Endothelial cell of umbilical vein (primary cell): ENCODE data around the gene SEMA4B. TPM values are rescaled to one million over a fixed set of nuclear protein-coding genes. Genes with fewer than 3 reads are reported as not detected.

Source experiments
- BruUV-seq: library from RNA; stranded (reverse); fragments of 400-500 nt; replicated peaks from 2 replicates; lab custom pipeline; 2021; lab: Mats Ljungman, UMichigan
- CTCF ChIA-PET: fragments of 300-600, 350-600 bp; sonication (Branson Sonifier 250); formaldehyde crosslinking; loops from one replicate; lab custom pipeline; 2021; ENCODE audit warnings: antibody characterized with exemption, inconsistent platforms; lab: Charles Lee
- POLR2A ChIA-PET: fragments of 300-600, 350-600 bp; sonication (Branson Sonifier 250); formaldehyde crosslinking; loops from one replicate; lab custom pipeline; 2021; ENCODE audit warnings: antibody characterized with exemption, inconsistent platforms; lab: Charles Lee
- DNase-seq: peaks from one replicate; pipeline ENCODE4 v3.0.0-alpha.2; 2011; ENCODE audit warnings: low read depth, low spot score
- FAIRE-seq: peaks from 2 replicates; lab custom pipeline; 2011; peaks lifted over from hg19 to GRCh38; lab: Jason Lieb, UNC
- H2AFZ ChIP-seq: 2 replicates; pipeline ENCODE4 v1.6.0; 2012; ENCODE audit warnings: low read depth, low read length, control low read depth, inconsistent platforms
- H3K27ac ChIP-seq: 2 replicates; pipeline ENCODE4 v1.5.1; 2011; ENCODE audit warnings: low read depth, mild to moderate bottlenecking, control low read depth, low read length, moderate library complexity; ENCODE audit not compliant: insufficient read depth
- H3K27me3 ChIP-seq, 2 experiments: 2 replicates each; pipeline versions ENCODE4 v1.6.0 to v1.6.1; 2011; ENCODE audit warnings: low read length in 2 of 2, mixed read lengths in 1 of 2; ENCODE audit not compliant: control insufficient read depth in 2 of 2, insufficient read depth in 2 of 2
- H3K36me3 ChIP-seq, 2 experiments: 2 replicates in 1 of 2; 3 replicates in 1 of 2; pipeline ENCODE4 v1.5.1; 2011; ENCODE audit warnings: low read length in 2 of 2, mild to moderate bottlenecking in 1 of 2, moderate library complexity in 1 of 2; ENCODE audit not compliant: control insufficient read depth in 2 of 2, insufficient read depth in 2 of 2; ENCODE audit errors: extremely low read depth in 1 of 2
- H3K4me1 ChIP-seq: 3 replicates; pipeline ENCODE4 v1.5.1; 2011; ENCODE audit warnings: mild to moderate bottlenecking, low read length; ENCODE audit not compliant: control insufficient read depth, insufficient read depth; ENCODE audit errors: extremely low read depth
- H3K4me2 ChIP-seq: 2 replicates; pipeline ENCODE4 v1.6.1; 2011; ENCODE audit warnings: low read length, control low read depth, mixed read lengths; ENCODE audit not compliant: insufficient read depth
- H3K4me3 ChIP-seq, 3 experiments: fragments of 200-600 bp in 1 of 3; sonication (generic), shearing (Covaris generic) in 1 of 3; replicated peaks in 1 of 3; 2 replicates each; pipeline ENCODE4 v1.5.1; 2011 to 2016; ENCODE audit warnings: control low read depth in 3 of 3, low read length in 3 of 3, mild to moderate bottlenecking in 2 of 3, inconsistent platforms in 1 of 3, low read depth in 1 of 3, moderate library complexity in 1 of 3; ENCODE audit not compliant: insufficient read depth in 1 of 3
- H3K79me2 ChIP-seq: 2 replicates; pipeline ENCODE4 v1.6.0; 2012; ENCODE audit warnings: low read length, inconsistent platforms; ENCODE audit not compliant: control insufficient read depth, insufficient read depth
- H3K9ac ChIP-seq: replicated peaks from 2 replicates; pipeline ENCODE3; 2011; ENCODE audit warnings: low read length, control low read depth; ENCODE audit not compliant: insufficient read depth; ENCODE audit errors: extremely low read depth
- H3K9me1 ChIP-seq: replicated peaks from 3 replicates; pipeline ENCODE4 v1.6.0; 2011; ENCODE audit warnings: mild to moderate bottlenecking, low read length; ENCODE audit not compliant: control insufficient read depth, insufficient read depth; ENCODE audit errors: extremely low read depth
- H3K9me3 ChIP-seq: replicated peaks from 2 replicates; pipeline ENCODE4 v1.5.1; 2012; ENCODE audit warnings: low read length, inconsistent platforms; ENCODE audit not compliant: control insufficient read depth, insufficient read depth
- H4K20me1 ChIP-seq: replicated peaks from 2 replicates; pipeline ENCODE3; 2011; ENCODE audit warnings: mild to moderate bottlenecking, low read length; ENCODE audit not compliant: control insufficient read depth, insufficient read depth; ENCODE audit errors: extremely low read depth
- FOS ChIP-seq: IDR thresholded peaks from 2 replicates; pipeline ENCODE4 v1.6.1; 2011; ENCODE audit warnings: mild to moderate bottlenecking, low read length, moderate library complexity, borderline replicate concordance; ENCODE audit not compliant: insufficient read depth
- GATA2 ChIP-seq: IDR thresholded peaks from 2 replicates; pipeline ENCODE4 v1.7.0; 2011; ENCODE audit warnings: low read depth, mild to moderate bottlenecking, moderate library complexity, mixed read lengths, low read length; ENCODE audit not compliant: insufficient read length, insufficient read depth
- JUN ChIP-seq: IDR thresholded peaks from 2 replicates; pipeline ENCODE4 v1.6.1; 2011; ENCODE audit warnings: borderline replicate concordance, low read depth; ENCODE audit not compliant: insufficient read length, insufficient read depth
- POLR2A ChIP-seq: IDR thresholded peaks from 2 replicates; pipeline ENCODE4 v1.6.1; 2012; ENCODE audit warnings: low read depth, mild to moderate bottlenecking, control low read depth, low read length
- dilution Hi-C: fragments of 300-500 bp; cut with MboI; formaldehyde crosslinking; loops from one replicate; pipeline ENCODE4 v1.15.0; 2019; ENCODE audit warnings: low sequenced_read_pairs; ENCODE audit not compliant: extremely low pct_ligation_motif_present
- intact Hi-C: fragments of 100-400 bp; cut with micrococcal nuclease; formaldehyde crosslinking; loops from one replicate; pipeline ENCODE4 v1.10.0; 2022
- polyA plus RNA-seq, 4 experiments: library from polyadenylated mRNA; depleted of rRNA in 3 of 4; stranded (reverse) in 3 of 4; unstranded in 1 of 4; fragments of >200 nt; gene quantifications; 2 replicates each; pipeline versions ENCODE4 v1.2.1 to v1.2.3, GENCODE V29; 2011 to 2012; ENCODE audit warnings: missing spikeins in 1 of 4
- total RNA-seq: library from RNA; stranded (reverse); gene quantifications from 2 replicates; pipeline ENCODE4 v1.2.3, GENCODE V29; 2021

SEMA4B gene
- total and polyA plus RNA-seq, 2 donors (not counting 3 experiments of a cell fraction or from before 2014, with no cell fraction given) = 6.1 to 7.1 TPM

DNA sequence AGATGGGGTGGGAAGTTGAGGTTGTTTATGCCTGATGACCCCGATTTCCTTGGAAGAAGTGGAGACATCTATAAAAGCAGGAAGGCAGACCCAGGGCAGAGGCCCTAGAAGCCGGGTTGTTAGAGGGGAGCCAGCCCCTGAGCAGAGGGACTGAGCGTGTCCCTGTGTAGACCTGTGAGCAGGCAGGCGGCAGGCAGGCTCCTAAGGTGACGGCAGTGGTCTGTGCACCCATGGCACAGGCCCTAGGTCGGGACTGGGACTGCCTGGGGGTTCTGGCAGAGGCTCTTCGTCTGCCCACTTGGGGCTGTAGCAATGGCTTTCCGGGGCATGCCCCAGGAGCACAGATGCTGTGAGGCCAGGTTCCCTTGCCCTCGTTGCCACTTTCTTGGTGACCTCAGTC is 9.9 kb downstream of the SEMA4B start:
- Histone ChIP-seq H3K9ac (no peak overlapping the region), H3K4me3 (no peak overlapping the region), H3K36me3 (no peaks in the 10 kb centered on the region), H3K4me2 (no peak overlapping the region), H2AFZ (no peak overlapping the region), H3K9me1 (no peaks in the 10 kb centered on the region), H3K27me3 (no peaks in the 10 kb centered on the region), H3K27ac (no peak overlapping the region), H4K20me1 (no peaks in the 10 kb centered on the region), H3K79me2 (no peaks in the 10 kb centered on the region), H3K9me3 (no peaks in the 10 kb centered on the region), H3K4me1 (peaks cover 12% of the 10 kb centered on the region)
- TF ChIP-seq GATA2 (no peak), JUN (no peak), POLR2A (no peak)
- peak; percentile 4 for FAIRE-seq
- intact Hi-C loops (loop anchor here (1.0 to 10.0 kb wide), 2 partner anchors 8 to 316 kb away; partner anchors contain the start of gene AP3S2), dilution Hi-C loops (loop anchor here (10.0 kb wide), 1 partner anchor 66 kb away; no protein-coding TSS in a partner anchor)
- no peak for DNase-seq
- ChIA-PET POLR2A (interaction anchor here (0.7 kb wide), 1 partner anchor 720 kb away, joined by 3 read pairs; no protein-coding TSS in a partner anchor), CTCF (interaction anchor here (1.5 kb wide), 1 partner anchor 10 kb away, joined by 5 read pairs; the partner anchor contains the start of gene SEMA4B)
- no TSS peak for BruUV-seq

DNA sequence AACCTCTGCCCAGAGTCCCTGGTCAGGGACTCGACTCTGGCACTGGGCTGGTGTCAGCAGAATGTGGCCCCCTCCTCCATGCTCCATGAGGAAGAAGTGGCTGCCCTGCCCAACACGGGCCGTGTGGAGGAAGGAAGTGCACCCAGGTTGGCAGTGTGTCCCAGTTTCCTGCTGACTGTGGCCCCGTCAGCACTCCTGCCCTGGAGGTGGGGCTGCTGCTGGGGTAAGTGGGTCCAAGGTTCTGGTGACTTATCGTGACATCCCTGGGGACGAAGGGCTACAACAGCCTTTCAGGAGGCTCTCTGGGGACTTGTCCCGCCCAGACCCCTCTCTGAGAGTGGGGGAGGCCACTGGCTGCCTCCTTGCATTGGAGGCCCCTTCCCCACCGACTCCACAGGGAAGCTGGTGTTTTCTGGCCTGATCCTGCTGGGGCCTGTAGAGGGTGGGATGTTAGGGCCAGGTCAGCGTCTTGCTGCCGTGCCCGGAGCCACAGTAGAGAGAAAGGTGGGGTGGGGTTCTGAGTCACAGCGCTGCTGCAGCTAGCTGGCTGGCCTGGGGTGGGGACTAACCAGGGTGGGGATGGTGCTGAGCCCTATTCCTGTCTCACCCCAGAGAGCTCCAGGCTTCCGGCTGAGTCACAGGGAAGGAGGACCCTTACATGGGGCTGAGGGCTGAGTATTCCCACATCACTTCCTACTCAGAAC is 10.5 kb downstream of the SEMA4B start:
- peak overlapping the region; percentile 45 for H2AFZ ChIP-seq
- no peaks in the 10 kb centered on the region for H4K20me1 ChIP-seq
- no peaks in the 10 kb centered on the region for H3K79me2 ChIP-seq
- POLR2A ChIA-PET = interaction anchor here (0.7 kb wide), 1 partner anchor 720 kb away, joined by 3 read pairs; no protein-coding TSS in a partner anchor
- H3K4me2 ChIP-seq = peak overlapping the region; percentile 44
- BruUV-seq = no TSS peak
- TF ChIP-seq GATA2 (no peak), FOS (peak; percentile 51)
- peaks cover 12% of the 10 kb centered on the region for H3K4me1 ChIP-seq
- DNase-seq (peak; percentile 32), FAIRE-seq (peak; percentile 56)
- H3K9me3 ChIP-seq = no peaks in the 10 kb centered on the region
- H3K27ac ChIP-seq = peak overlapping the region; percentile 27
- H3K27me3 ChIP-seq = no peaks in the 10 kb centered on the region
- no peaks in the 10 kb centered on the region for H3K9me1 ChIP-seq
- intact Hi-C loops (loop anchor here (1.0 to 10.0 kb wide), 2 partner anchors 8 to 317 kb away; partner anchors contain the start of gene AP3S2), dilution Hi-C loops (loop anchor here (10.0 kb wide), 1 partner anchor 67 kb away; no protein-coding TSS in a partner anchor)
- H3K36me3 ChIP-seq = no peaks in the 10 kb centered on the region
- CTCF ChIA-PET = interaction anchor here (1.5 to 2.1 kb wide), 2 partner anchors 10 kb away, joined by 7 to 9 read pairs; partner anchors contain the start of gene SEMA4B
- no peak overlapping the region for H3K9ac ChIP-seq
- H3K4me3 ChIP-seq = no peak overlapping the region
